Stimulated activated CD4-positive, alpha-beta T cell treated with anti-CD3 and anti-CD28 coated beads, Interleukin-15, amount 100 ng/mL, for 48 hours (primary cell): ENCODE data around the gene VSIG10L2.
"Not testable (repeated sequence)": the region's sequence is repeated elsewhere in the genome, so short reads cannot be mapped to it uniquely, and the experiment has no call there.

Experiments used
- DNase-seq, 2 donors: peaks; one replicate each; pipeline ENCODE4 v3.0.0-alpha.2; 2020; ENCODE audit warnings: low read depth in 2 of 2

The VSIG10L2 gene

DNA sequence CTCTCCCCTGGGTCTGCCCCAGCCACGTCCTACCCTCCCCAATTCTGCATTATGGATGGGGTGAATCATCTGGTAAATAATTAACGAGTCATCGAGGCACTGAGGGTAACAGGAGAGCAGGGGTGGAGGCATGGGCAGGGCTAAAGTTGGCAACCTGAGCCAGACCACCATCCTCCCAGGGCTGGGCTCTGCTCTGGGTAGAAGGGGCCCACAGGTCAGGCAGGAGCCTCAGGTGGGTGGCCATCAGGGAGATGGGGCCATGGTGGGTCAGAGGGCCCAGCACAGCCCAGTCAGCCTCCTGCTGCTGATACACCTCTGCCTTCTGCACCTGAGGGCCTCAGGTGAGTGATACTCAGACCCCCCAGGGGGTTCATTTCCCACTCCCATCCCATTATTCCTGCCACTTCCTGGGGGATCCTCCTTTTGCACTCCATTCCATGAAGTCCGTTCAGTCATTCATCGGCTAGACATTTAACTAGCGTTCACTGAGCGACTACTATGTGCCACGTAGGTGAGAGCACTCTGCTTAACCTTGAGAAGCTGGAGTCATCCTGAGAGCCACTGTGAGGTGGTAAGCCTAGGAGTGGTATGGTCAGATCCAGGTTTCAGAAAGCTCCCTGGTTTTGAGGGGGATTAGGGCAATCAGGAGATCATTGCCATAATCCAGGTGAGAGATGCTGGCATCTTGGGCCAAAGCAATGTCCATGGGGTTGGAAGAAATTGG lies at the start of gene VSIG10L2:
Gene VSIG10L2, plus strand, starts transcription at position 248 of the 724 bp plus-strand sequence. Its CDS starts 12 bp downstream, at position 260.
- DNase-seq, result no peak

- no peak for DNase-seq
Measured at GRCh38 chr11:125901872-125902271, 44.0 kb upstream of the VSIG10L2 start.

DNA sequence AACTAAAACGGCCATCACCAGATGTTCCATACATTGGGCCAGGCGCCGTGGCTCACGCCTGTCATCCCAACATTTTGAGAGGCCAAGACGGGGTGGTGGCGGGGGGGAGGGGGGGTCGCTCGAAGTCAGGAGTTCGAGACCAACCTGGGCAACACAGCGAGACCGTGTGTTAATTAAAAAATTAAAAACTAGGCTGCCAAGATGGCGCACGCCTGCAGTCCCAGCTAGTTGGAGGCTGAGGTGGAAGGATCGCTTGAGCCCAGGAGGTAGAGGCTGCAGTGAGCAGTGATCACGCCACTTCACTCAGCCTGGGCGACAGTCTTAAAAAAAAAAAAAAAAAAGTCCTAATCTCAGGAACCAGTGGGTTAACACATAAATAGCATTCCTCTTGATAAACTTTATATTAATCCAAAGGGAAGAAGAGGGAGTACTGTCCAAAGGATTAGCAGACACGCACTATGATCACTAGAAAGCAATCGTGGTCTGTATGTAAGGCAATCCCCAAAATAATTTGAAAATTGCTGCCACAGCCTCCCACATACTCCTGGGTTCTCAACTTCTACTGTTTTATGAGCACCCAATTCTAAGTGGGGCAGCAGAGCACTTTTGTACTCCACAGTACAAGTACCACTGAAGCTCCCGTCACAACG lies 43.4 kb upstream of the VSIG10L2 start:
- DNase-seq, result no peak

- peak; percentile 74 to 87 for DNase-seq
Measured at GRCh38 chr11:125902927-125903710, 42.7 kb upstream of the VSIG10L2 start, which contains the start of gene PUS3. Gene PUS3, minus strand, starts transcription at chr11:125903206. Its CDS starts 6,922 bp downstream, at chr11:125896284.

DNA sequence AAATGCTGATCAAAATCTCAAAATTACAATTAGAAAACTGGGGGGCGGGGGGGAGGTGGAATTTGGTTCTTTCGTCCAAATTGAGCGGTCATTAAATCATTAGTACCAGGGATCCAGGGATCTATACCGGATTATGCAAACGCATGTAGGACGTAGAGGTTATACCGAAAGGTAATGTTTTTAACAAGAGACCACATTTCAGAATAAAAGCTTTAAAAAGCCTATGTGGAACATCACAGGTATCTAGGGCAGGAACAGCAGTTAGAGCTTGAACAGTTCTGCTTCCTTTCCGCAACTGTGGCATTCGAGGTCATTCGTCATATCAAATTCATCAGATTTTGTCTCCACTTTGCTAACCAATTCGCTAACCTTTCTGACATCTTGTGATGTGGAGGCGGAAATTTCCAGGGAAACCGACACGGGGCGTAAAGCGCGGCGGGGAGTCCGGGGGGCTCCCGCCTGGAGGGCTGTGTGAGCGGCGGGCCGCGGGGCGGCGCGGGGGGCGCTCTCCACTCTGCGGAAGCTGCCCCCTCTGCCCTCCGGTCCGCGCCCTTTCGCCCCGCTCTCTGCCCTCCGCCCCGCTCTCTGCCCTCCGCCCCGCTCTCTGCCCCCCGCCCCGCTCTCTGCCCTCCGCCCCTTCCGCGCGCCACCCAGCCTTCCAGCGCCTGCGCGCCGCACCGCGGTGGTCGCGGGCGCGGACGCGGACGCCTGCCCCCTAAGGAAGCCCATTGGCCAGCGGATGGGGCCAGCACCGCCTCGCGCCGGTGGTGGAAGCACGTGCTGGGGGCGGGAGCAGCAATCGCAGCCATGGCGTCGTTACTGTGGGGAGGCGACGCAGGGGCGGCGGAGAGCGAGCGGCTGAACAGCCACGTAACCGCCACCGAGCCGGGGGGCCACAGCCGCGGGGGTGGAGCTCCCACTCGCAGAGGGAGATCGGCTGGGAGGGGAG lies 41.9 kb upstream of the VSIG10L2 start, which contains the start of gene DDX25:
Gene DDX25, plus strand, starts transcription at position 798 of the 949 bp plus-strand sequence. Its CDS starts 10 bp downstream, at position 808.
- DNase-seq, result no peak

DNA sequence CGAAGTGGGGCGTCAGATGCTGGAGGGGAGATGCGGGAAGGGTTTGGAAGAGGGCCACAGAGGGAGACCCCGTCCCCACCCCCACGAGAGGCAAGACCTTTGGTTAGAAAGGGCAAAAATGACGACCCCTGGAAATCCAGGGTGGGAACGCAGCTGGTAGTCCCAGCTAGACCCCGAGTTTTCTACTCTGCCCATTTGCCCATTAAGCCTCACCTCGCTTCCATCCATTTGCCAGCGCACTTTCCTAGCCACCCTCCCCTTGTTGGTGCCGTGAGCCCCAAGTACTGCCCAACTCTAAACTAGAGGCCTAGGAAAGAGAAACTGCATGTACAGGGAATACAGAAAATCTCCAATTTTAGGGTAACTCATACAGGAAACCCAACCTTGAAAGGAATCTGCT lies 41.2 kb upstream of the VSIG10L2 start:
- DNase-seq, result no peak

DNA sequence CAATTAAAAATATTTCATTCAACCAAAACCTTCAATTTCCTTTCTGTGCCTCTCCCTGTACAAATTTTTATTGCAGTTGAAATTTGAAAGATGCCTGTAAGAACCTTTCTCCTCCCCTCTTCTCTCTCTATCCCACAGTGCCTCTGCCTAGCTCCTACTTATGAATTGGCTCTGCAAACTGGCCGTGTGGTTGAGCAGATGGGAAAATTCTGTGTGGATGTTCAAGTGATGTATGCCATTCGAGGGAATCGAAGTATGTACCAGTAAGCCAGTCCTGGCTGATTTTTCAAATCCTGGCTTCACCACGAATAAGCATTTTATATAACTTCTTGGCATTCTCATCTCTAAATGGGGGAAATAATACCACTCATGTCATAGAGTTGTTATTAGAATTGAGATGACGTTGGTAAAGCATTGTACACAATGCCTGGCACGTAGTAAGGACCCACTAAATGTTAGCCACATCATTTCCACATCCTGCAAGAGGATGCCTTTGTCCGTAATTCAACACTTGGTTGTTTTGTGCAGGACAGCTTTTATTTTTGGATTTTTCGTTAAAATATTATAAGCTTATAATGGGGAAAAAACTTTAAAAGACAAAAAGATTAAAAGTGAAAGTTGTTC lies 35.5 kb upstream of the VSIG10L2 start:
- DNase-seq, result no peak

GRCh38 chr11:125914601-125915000 lies 31.2 kb upstream of the VSIG10L2 start:
- not testable (repeated sequence) for DNase-seq

GRCh38 chr11:125916683-125917347 lies 29.0 kb upstream of the VSIG10L2 start:
- no peak for DNase-seq

DNA sequence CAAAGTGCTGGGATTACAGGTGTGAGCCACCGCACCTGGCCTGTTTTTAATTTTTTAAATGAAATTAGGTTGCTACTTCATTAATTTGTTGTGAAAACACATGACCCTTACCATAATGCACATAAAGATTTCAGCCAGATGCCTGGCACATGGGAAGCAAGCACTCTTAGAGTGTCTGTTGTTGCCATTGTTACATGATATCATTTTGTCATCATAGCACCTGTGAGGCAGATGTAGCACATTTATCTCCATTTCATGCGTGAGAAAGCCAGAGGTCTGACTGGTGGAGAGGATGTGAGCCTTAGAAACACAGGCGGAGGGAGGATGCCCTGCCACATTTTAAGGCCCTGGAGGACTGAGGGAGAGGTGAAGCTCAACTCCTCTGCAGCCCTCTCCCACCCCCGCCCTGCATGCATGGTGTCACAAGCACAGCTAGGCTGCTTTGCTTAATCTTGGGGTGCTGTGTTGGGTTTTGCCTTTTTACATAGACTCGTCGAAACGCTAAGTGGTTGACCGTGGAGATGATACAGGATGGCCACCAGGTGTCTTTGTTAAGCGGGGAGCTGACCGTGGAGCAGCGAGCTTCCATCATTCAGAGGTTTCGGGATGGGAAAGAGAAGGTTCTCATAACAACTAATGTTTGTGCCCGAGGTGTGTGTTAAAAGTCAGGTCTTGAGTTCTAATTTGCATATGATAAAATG lies 27.6 kb upstream of the VSIG10L2 start:
- no peak for DNase-seq

DNA sequence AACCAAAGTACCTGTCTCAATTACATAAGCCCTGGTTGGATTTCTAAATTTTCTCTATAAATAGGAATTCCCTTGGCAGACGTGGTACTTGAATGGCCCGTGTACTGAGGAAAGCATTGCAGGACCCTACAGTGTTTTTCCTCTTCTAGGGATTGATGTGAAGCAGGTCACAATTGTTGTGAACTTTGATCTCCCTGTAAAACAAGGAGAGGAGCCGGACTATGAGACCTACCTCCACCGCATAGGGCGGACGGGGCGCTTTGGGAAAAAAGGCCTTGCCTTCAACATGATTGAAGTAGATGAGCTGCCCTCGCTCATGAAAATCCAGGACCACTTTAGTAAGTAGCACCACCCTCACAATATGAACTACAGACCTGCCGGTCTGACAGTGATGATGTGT lies 24.8 kb upstream of the VSIG10L2 start:
- no peak for DNase-seq

GRCh38 chr11:125922156-125922555 lies 23.7 kb upstream of the VSIG10L2 start:
- no peak for DNase-seq

DNA sequence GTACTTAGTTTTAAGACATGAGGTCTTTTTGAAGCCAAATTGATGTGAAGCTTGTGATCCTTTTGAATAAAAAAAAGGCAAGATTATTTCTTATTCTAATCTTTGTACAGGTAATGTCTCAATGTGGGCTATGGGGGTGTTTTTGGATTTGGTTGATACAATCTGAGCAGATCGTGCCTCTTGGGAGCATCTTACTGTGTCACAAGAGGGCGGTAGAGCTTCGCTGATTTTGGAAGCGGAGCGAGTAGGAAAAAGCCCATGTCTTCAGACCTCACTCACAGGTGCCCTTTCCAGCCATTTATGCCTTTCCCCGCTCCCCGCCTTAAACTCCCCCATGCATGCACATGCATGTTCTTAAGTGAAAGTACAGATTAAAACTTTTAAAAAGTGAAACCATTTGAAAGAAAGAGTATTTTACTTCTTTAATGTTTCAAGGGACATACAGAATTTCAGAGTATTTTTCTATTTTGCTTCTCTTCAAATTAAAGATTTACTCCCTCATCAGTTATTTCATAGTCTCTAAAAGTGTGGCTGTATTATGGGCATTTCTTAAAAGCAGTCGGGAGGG lies 22.7 kb upstream of the VSIG10L2 start:
- DNase-seq, result peak in 1 of 2 donors; percentile 45

DNA sequence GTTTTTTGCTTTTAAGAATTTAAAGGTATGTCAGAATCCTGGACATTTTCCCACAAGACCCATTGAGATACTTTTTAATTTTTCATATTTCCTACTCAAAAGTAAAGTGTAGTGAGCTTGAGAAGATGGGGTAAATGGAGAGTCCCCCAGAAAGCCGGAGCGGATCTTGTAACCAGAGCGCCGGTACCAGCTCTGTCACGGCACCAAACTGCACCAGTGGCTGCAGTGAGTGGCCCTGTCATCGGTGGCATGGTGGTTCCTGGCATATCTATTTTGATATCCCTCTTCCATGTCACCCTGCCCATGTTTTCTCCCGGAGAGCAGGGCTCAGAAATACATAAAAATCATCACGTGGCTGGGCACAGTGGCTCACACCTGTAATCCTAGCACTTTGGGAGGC lies 22.2 kb upstream of the VSIG10L2 start:
- DNase-seq, result no peak

DNA sequence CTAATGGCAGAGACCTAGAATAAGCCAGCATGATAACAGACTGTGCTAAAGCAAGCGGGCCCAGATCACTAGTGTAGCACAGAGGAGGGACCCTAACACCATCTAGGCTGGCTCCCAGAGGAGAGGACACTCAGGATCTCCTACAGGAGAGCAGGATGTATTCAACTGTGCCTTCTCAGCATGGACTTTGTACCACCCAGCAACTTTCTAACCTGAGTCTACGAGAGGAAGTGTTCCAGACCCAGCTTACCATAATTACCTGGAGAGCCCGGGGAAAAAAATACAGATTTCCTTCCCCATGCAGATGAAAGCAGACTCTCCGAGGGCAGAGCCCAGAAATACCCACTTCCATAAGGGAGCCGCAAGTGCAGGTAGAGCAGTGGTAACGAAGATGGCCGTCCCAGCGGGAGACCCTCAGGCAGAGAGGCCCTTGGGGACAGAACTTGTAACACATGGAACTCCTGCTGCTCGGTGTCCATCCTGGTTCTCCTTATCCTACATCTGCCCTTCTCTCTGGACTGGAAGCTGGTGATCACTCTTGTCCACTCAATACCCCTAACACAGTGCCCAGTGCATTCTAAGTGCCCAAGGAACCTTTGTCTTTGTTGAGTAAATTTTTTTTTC lies 21.3 kb upstream of the VSIG10L2 start:
- DNase-seq, result no peak

- DNase-seq, result no peak
Measured at GRCh38 chr11:125925247-125925740, 20.6 kb upstream of the VSIG10L2 start.

DNA sequence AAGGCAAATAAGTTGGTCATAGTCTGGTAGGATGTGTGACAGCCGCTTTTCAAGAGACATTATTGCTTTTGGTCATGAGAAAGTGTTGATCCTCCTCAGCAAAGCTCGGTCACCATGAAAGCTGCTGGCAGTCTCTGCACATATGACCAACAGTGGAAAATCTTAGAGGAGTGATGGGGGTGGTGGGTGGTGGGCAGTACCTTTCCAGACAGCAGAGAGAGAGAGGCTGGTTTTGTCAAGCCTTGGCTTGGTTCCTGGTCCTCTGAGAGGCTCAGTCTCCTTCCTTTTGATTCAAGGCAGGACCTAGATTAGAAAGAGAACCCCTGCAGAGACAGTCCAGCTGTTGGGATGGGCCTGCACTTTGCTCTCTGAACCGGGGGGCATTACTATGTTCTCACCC lies 20.0 kb upstream of the VSIG10L2 start:
- no peak for DNase-seq

DNA sequence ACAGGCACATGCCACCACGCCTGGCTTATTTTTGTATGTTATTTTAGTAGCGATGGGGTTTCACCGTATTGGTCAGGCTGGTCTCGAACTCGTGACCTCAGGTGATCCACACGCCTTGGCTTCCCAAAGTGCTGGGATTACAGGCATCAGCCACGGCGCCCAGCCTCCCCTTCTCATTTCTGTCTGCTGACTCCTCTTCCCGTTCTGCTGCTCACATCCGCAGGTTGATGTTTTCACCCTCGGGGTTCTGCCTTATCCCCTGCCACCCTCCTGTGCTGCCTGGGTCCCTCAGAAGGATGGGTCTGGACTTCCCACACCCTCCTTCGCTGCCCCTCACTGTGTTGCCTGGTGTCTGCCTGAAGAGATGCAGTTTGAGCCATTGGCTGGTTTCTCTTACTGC lies 19.2 kb upstream of the VSIG10L2 start:
- no peak for DNase-seq
